ENCODE measurements around the gene UNK. TPM values are rescaled to one million over a fixed set of nuclear protein-coding genes. Genes with fewer than 3 reads are reported as not detected.
A peak's percentile ranks its signal among the peaks of the same experiment; 100 is the strongest.

Gene UNK
- total RNA-seq, 1 experiment from 2014 or later, result 35.4 TPM

GRCh38 chr17:75757086-75757681 lies 27.4 kb upstream of the UNK start:
- TF ChIP-seq NR2C2 (CRISPR knock-in tag; IDR thresholded peaks at IDR 0.05) (no peak), ZNF416 (CRISPR knock-in tag; IDR thresholded peaks at IDR 0.05) (no peak), ZBTB43 (CRISPR knock-in tag; IDR thresholded peaks at IDR 0.05) (no peak), ZSCAN18 (CRISPR knock-in tag; IDR thresholded peaks at IDR 0.05) (no peak), E2F4 (CRISPR knock-in tag; IDR thresholded peaks at IDR 0.05; ENCODE audit: borderline replicate concordance, low read depth) (no peak), E2F1 (CRISPR knock-in tag; IDR thresholded peaks at IDR 0.05) (no peak), TP53 (CRISPR knock-in tag; IDR thresholded peaks at IDR 0.05) (no peak), NFE2L1 (CRISPR knock-in tag; IDR thresholded peaks at IDR 0.05) (no peak), ZBTB21 (CRISPR knock-in tag; IDR thresholded peaks at IDR 0.05; ENCODE audit: borderline replicate concordance) (no peak), ZNF512 (CRISPR knock-in tag; IDR thresholded peaks at IDR 0.05; ENCODE audit: borderline replicate concordance) (no peak)
- DNase-seq (ENCODE audit: low spot score), result no peak
- no peak overlapping the region for H3K4me3 Mint-ChIP-seq
- ATAC-seq, result no peak
- H3K27me3 Mint-ChIP-seq (ENCODE audit: low read depth), result peaks cover 8% of the 10 kb centered on the region
- POLR2A ChIA-PET, result no interaction called here
- H3K27ac Mint-ChIP-seq, result no peak overlapping the region
- CTCF ChIA-PET, result interaction anchor here (2.1 kb wide), 1 partner anchor 156 kb away, joined by 9 read pairs; no protein-coding TSS in a partner anchor
- H3K4me1 Mint-ChIP-seq, result peaks cover 13% of the 10 kb centered on the region
- no peaks in the 10 kb centered on the region for H3K36me3 Mint-ChIP-seq
- no peaks in the 10 kb centered on the region for H3K9me3 Mint-ChIP-seq

GRCh38 chr17:75758131-75758905 lies 26.3 kb upstream of the UNK start:
- peaks cover 5% of the 10 kb centered on the region for H3K27me3 Mint-ChIP-seq (ENCODE audit: low read depth)
- no peaks in the 10 kb centered on the region for H3K36me3 Mint-ChIP-seq
- peak; percentile 41 for DNase-seq (ENCODE audit: low spot score)
- H3K4me3 Mint-ChIP-seq, result no peak overlapping the region
- no peak overlapping the region for H3K27ac Mint-ChIP-seq
- H3K9me3 Mint-ChIP-seq, result no peaks in the 10 kb centered on the region
- ChIA-PET POLR2A (interaction anchor here (0.6 kb wide), 1 partner anchor 613 kb away, joined by 3 read pairs; no protein-coding TSS in a partner anchor), CTCF (interaction anchor here (0.8 to 9.0 kb wide), 9 partner anchors 6 to 170 kb away, joined by 3 to 318 read pairs (median 7); partner anchors contain the start of genes ITGB4 and SMIM5)
- TF ChIP-seq MAX (CRISPR knock-in tag; IDR thresholded peaks at IDR 0.05), result peak; percentile 49; the same call in 1 of the 2 replicates
- TF ChIP-seq JAZF1 (CRISPR knock-in tag; IDR thresholded peaks at IDR 0.05), result no peak
- TF ChIP-seq ELF4 (CRISPR knock-in tag; IDR thresholded peaks at IDR 0.05; ENCODE audit: low read depth), result no peak
- 0 out of 2 replicates have a peak, but pooled peaks have one; percentile 37 for TF ChIP-seq HMGXB4 (CRISPR knock-in tag; IDR thresholded peaks at IDR 0.05)
- no peak for TF ChIP-seq PRDM15 (CRISPR knock-in tag; IDR thresholded peaks at IDR 0.05)
- peaks cover 13% of the 10 kb centered on the region for H3K4me1 Mint-ChIP-seq
- ATAC-seq, result peak; percentile 68

All from WTC11 (cell line).